ENCODE data around the gene GPM6B. TPM values are rescaled to one million over a fixed set of nuclear protein-coding genes. Genes with fewer than 3 reads are reported as not detected.

GPM6B gene
- total RNA-seq, 4 donors from 2014 or later = 44.0 to 82.4 (median 56.1) TPM

GRCh38 chrX:13775837-13776236 lies 41.1 kb downstream of the GPM6B start:
- Histone ChIP-seq H3K36me3 (peaks cover 0 to 18% of the 10 kb centered on the region in 2 donors), H3K9me3 (no peaks in the 10 kb centered on the region), H3K4me1 (peaks cover 0 to 8% (median 0%) of the 10 kb centered on the region in 3 donors), H3K27me3 (no peaks in the 10 kb centered on the region), H3K27ac (peak overlapping the region; percentile 9 to 64 (median 48)), H3K4me3 (no peak overlapping the region)
- TF ChIP-seq EP300 (IDR thresholded peaks at IDR 0.05) = no peak
- TF ChIP-seq POLR2AphosphoS5 (IDR thresholded peaks at IDR 0.05) = no peak
- TF ChIP-seq, protein P1, sequence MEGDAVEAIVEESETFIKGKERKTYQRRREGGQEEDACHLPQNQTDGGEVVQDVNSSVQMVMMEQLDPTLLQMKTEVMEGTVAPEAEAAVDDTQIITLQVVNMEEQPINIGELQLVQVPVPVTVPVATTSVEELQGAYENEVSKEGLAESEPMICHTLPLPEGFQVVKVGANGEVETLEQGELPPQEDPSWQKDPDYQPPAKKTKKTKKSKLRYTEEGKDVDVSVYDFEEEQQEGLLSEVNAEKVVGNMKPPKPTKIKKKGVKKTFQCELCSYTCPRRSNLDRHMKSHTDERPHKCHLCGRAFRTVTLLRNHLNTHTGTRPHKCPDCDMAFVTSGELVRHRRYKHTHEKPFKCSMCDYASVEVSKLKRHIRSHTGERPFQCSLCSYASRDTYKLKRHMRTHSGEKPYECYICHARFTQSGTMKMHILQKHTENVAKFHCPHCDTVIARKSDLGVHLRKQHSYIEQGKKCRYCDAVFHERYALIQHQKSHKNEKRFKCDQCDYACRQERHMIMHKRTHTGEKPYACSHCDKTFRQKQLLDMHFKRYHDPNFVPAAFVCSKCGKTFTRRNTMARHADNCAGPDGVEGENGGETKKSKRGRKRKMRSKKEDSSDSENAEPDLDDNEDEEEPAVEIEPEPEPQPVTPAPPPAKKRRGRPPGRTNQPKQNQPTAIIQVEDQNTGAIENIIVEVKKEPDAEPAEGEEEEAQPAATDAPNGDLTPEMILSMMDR (IDR thresholded peaks at IDR 0.05) = no peak
- no peak for TF ChIP-seq POLR2A (IDR thresholded peaks at IDR 0.05)
- no peak for ATAC-seq
- WGBS, 2 donors (ENCODE audit: low coverage in 1 of 2) = 82 to 100% methylated on average over 2 to 3 of the region's 3 CpGs

- no peaks in the 10 kb centered on the region for H3K27me3 ChIP-seq
- H3K4me3 ChIP-seq = no peak overlapping the region
- 79 to 90% methylated on average over 1 to 2 of the region's 2 CpGs for WGBS, 2 donors (ENCODE audit: low coverage in 1 of 2)
- no peak overlapping the region for H3K27ac ChIP-seq
- no peak for TF ChIP-seq EP300 (IDR thresholded peaks at IDR 0.05)
- TF ChIP-seq POLR2A (IDR thresholded peaks at IDR 0.05) = no peak
- no peak for TF ChIP-seq POLR2AphosphoS5 (IDR thresholded peaks at IDR 0.05)
- TF ChIP-seq, protein P1 (IDR thresholded peaks at IDR 0.05) = no peak
- no peak for ATAC-seq
- no peaks in the 10 kb centered on the region for H3K9me3 ChIP-seq
- H3K4me1 ChIP-seq = peaks cover 0 to 8% (median 0%) of the 10 kb centered on the region in 3 donors
- peaks cover 0 to 26% of the 10 kb centered on the region in 2 donors for H3K36me3 ChIP-seq
These were observed 42.2 kb downstream of the GPM6B start for GRCh38 chrX:13774696-13775095.

DNA sequence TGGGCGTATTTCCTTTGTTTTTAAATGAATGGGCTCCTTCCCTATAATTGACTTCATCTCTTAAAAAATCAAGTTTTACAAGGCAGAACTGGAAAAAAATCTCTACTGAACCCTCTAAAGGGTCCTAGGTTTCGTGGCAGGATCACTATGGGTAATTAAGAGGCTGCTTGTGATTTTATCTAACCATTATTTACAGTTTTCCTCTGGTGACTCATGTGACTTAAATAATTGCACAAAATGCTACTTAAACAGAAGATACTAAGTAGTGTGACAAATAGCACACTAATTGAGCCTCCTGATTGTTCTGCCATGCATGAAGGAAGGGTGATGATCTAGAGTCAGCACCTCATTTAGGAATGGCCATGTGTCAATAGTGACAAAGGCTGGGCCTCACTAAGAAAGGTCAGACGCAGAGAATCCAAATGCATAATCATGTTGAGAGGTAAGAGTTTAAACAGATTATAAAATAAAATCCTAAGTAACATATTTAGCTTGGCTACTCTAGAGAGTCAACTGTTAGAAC lies 46.8 kb downstream of the GPM6B start:
- no peak for TF ChIP-seq EP300 (IDR thresholded peaks at IDR 0.05)
- TF ChIP-seq POLR2A (IDR thresholded peaks at IDR 0.05) = no peak
- TF ChIP-seq, protein P1 (IDR thresholded peaks at IDR 0.05) = no peak
- no peak for TF ChIP-seq POLR2AphosphoS5 (IDR thresholded peaks at IDR 0.05)
- peaks cover 0 to 46% of the 10 kb centered on the region in 2 donors for H3K36me3 ChIP-seq
- no peak for ATAC-seq
- H3K27me3 ChIP-seq = no peaks in the 10 kb centered on the region
- no peak overlapping the region for H3K4me3 ChIP-seq
- 75 to 89% methylated on average over 2 of the region's 3 CpGs for WGBS, 2 donors (ENCODE audit: low coverage in 1 of 2)
- no peaks in the 10 kb centered on the region for H3K9me3 ChIP-seq
- no peak overlapping the region for H3K27ac ChIP-seq
- peaks cover 0 to 6% (median 0%) of the 10 kb centered on the region in 3 donors for H3K4me1 ChIP-seq

DNA sequence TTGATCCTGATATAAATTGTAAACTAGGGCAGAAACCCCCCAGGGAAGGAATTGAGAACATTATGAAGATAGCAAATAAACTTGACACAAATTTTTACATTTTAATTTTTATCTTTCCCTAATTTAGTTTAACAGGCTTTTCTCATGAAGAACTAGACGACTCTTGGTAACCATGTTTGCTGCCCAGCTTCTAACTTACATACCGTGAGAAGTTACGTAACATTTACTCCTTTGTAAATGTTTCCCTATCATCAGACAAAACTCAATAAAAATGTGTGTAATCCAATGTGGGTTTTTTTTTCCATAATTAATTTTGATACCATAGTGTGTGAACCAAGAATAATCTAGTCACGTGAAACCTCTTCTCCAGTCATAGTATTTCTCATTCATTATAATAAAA lies 48.0 kb downstream of the GPM6B start:
- 75 to 85% methylated on average over 1 to 4 of the region's 4 CpGs for WGBS, 2 donors (ENCODE audit: low coverage in 1 of 2)
- peaks cover 0 to 36% of the 10 kb centered on the region in 2 donors for H3K36me3 ChIP-seq
- H3K27ac ChIP-seq = no peak overlapping the region
- no peaks in the 10 kb centered on the region for H3K27me3 ChIP-seq
- no peak overlapping the region for H3K4me3 ChIP-seq
- TF ChIP-seq POLR2AphosphoS5 (IDR thresholded peaks at IDR 0.05) (no peak), POLR2A (IDR thresholded peaks at IDR 0.05) (no peak), EP300 (IDR thresholded peaks at IDR 0.05) (no peak)
- TF ChIP-seq, protein P1 (IDR thresholded peaks at IDR 0.05) = no peak
- H3K4me1 ChIP-seq = peaks cover 0 to 10% (median 0%) of the 10 kb centered on the region in 3 donors
- no peak for ATAC-seq
- no peaks in the 10 kb centered on the region for H3K9me3 ChIP-seq

DNA sequence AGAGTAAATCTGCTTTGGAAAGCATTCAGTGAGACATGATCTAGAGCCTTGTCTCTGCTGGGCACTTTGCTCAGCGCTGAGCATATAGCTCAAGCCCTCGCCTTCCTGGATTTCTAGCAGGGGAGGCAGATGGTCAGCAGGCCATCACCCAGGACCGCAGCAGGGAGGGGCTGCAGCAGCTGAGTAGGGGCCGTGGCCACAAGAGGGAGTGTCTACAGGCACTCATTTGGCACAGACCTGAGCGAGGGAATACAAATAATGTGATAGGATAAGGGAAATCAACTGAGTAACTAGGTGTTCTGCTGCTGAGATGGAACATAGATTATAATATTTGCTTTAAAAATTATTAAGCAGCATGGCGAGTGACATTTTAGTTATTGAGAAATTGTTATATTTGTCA lies 52.1 kb downstream of the GPM6B start:
- WGBS, 2 donors (ENCODE audit: low coverage in 1 of 2) = 66 to 89% methylated on average over 1 to 3 of the region's 6 CpGs
- H3K4me1 ChIP-seq = peaks cover 0 to 19% (median 0%) of the 10 kb centered on the region in 3 donors
- no peak for TF ChIP-seq POLR2AphosphoS5 (IDR thresholded peaks at IDR 0.05)
- no peak for TF ChIP-seq POLR2A (IDR thresholded peaks at IDR 0.05)
- TF ChIP-seq, protein P1 (IDR thresholded peaks at IDR 0.05) = peak in 1 of 4 experiments; percentile 29
- ATAC-seq = no peak
- no peaks in the 10 kb centered on the region for H3K27me3 ChIP-seq
- H3K36me3 ChIP-seq = peaks cover 0 to 47% of the 10 kb centered on the region in 2 donors
- H3K27ac ChIP-seq = peak overlapping the region in 3 of 4 donors; percentile 7 to 54 (median 43)
- H3K9me3 ChIP-seq = no peaks in the 10 kb centered on the region
- H3K4me3 ChIP-seq = no peak overlapping the region

Measured in gastroesophageal sphincter (tissue), 4 donors.